A549 (cell line): ENCODE results near the gene CASQ1.

Experiments used
- CEBPB ChIP-seq, 2 experiments: fragments of >200 bp in 1 of 2; sonication (Bioruptor Twin) in 1 of 2; formaldehyde crosslinking in 1 of 2; IDR thresholded peaks; 2 replicates each; pipeline ENCODE4 v1.6.1; 2012 to 2016
- CTCF ChIP-seq: fragments of >200 bp; sonication (Bioruptor Twin); formaldehyde crosslinking; IDR thresholded peaks from 3 replicates; pipeline ENCODE4 v1.5.1; 2016
- E2F6 ChIP-seq: IDR thresholded peaks from 2 replicates; pipeline ENCODE4 v1.6.1; 2012; ENCODE audit warnings: low read depth, borderline replicate concordance
- ESRRA ChIP-seq: fragments of 150-350 bp; IDR thresholded peaks from 2 replicates; pipeline ENCODE4 v1.6.1; 2014; ENCODE audit warnings: mild to moderate bottlenecking, low read length, borderline replicate concordance
- KDM1A ChIP-seq: fragments of 200-600 bp; sonication (generic); IDR thresholded peaks from 2 replicates; pipeline ENCODE4 v1.6.1; 2016; ENCODE audit warnings: low read depth, mild to moderate bottlenecking
- POLR2A ChIP-seq: IDR thresholded peaks from 2 replicates; pipeline ENCODE4 v1.6.1; 2012; ENCODE audit warnings: mild to moderate bottlenecking, low read length
- USF2 ChIP-seq: fragments of 450-650 bp; IDR thresholded peaks from 2 replicates; pipeline ENCODE4 v1.6.1; 2014; ENCODE audit warnings: antibody characterized with exemption

GRCh38 chr1:160143695-160144094 is 46.7 kb upstream of the CASQ1 start:
- TF ChIP-seq ESRRA: no peak
- no peak for TF ChIP-seq POLR2A
- no peak for TF ChIP-seq KDM1A
- no peak for TF ChIP-seq E2F6
- TF ChIP-seq CEBPB (IDR thresholded peaks at IDR 0.05): no peak
- TF ChIP-seq USF2: no peak
- TF ChIP-seq CTCF: no peak
